ENCODE data around the gene ATL2.

- TF ChIP-seq CTCF (IDR thresholded peaks at IDR 0.05) (no peak), POLR2A (IDR thresholded peaks at IDR 0.05) (no peak)
Measured at GRCh38 chr2:38308821-38309220, 68.3 kb downstream of the ATL2 start.
